NK-92 (cell line): ENCODE results near the gene CAMTA1.

Source experiments
- DNase-seq: peaks from one replicate; lab custom pipeline; 2025; ENCODE audit not compliant: unreplicated experiment; lab: John Stamatoyannopoulos, UW

Gene CAMTA1

DNA sequence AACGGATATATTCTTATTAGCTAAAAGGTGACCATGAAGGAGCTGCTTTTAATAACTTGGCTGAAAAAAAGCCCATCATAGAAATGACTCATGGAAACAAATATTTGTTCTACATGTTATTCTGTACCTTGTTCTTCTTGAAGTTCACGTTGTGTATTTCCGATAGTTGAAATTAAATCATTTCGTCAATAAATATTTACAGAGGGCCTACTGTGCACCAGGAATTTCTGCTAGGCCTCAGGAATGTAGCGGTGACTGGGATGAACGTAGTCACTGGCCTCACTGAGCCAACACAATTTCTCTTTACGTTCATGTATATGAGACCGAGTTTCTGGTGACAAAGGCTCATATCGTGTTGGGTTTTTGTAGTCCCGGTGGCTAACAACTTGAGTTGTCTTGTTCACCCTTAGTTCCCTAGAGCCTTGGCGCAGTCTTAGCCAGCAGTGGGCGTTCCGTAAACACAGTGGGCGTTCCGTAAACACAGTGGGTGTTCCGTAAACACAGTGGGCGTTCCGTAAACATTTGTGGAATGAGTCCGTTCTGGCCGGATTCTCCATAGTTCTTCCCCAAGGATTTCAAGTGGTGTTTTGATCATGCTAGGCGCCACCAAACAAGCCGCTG lies 932.6 kb downstream of the CAMTA1 start:
- no peak for DNase-seq

- no peak for DNase-seq
Measured at GRCh38 chr1:7719468-7720094, 934.3 kb downstream of the CAMTA1 start.

DNA sequence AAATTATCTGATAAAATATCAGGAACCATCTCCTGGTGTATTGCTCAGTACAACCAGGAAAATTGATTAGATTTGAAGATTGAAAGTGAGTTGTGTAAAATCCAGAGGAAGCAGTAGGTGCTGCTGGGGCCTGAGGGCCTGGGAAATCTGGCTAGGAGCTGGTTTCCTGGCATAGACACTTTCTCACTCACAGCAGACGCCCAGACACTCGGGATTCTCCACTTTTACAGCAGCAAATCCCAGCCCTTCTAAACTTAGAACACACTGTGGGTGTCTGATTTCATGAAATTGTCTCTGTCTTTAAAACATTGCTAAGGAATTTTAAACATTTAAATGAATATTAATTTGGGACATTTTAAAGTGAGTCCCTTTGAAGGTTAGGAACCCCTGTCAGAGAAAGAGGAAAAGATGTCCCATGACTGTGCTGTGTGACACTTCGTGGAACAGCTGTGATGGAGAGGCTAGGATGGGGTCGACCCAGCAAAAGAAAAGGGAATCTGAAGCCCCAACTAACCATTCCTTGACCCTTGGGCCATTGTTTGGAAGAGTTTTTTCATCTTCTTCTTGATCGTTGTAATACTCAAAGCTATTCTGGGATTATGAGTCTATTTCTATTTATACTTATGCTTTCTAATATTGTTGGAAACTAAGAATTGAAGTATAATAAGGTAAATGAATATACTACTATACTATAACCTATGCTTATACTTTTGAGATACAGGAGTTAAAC lies 936.9 kb downstream of the CAMTA1 start:
- no peak for DNase-seq

DNA sequence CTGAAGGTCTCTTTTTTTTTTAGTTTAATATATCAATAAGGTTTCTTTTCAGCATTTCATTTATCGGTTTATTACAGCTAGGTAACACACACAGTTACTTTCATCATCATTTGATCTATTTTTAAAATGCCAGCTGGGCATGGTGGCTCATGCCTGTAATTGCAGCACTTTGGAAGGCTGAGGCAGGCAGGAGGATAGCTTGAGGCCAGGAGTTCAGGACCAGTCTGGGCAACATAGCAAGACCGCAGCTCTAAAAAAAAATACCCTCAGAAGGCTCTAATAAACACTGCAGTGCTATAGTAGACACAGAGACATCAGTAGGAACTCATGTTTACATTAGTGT lies 937.4 kb downstream of the CAMTA1 start:
- DNase-seq, result no peak

- DNase-seq, result no peak
Measured at GRCh38 chr1:7726623-7727022, 941.4 kb downstream of the CAMTA1 start.

DNA sequence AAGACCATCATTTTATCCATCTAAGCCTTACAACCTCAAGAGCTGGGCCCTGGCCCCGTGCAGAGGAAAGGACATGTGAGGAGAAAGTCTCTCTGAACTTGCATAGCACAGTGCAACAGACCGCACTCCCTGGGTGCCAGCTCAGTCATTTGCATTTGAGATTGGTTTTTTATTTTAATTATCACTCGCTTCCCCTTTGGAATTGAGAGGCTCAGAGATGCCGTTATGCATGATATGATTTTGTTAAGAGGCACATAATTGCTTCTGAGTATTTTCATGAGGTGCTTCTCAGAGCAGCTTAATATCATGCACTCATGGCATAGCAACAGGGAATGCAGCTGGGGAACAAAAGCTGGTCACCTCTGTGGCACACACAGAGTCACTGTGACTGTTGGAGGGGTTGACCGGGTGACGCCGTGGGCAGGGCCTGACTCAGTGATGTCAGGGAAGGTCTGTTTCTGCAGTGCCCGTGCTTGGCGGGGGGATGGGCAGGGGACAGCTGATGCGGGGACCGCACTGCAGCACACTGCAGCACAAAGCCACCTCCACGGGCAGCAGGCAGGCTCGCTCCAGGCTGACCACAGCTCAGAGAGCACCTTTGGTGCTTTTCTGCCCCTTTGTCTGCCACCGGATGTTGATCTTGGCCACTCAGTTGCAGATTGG lies 942.7 kb downstream of the CAMTA1 start:
- no peak for DNase-seq

- DNase-seq, result no peak
Measured at GRCh38 chr1:7729761-7730160, 944.5 kb downstream of the CAMTA1 start.

DNA sequence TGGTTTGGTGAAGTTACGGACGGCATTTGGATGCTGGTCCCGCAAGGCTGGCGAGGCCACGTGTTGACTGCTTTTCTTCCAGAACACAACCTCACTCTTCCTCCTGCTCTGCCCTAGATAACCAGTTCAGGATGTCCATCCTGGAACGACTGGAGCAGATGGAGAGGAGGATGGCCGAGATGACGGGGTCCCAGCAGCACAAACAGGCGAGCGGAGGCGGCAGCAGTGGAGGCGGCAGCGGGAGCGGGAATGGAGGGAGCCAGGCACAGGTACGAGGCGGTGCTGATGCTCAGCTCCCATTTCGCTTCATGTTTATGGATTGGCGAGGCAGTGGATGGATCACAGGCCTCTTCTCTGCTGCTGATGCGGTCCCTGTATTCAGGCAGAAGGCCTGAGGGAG lies 947.1 kb downstream of the CAMTA1 start:
- DNase-seq, result no peak

GRCh38 chr1:7733276-7733675 lies 948.0 kb downstream of the CAMTA1 start:
- no peak for DNase-seq

DNA sequence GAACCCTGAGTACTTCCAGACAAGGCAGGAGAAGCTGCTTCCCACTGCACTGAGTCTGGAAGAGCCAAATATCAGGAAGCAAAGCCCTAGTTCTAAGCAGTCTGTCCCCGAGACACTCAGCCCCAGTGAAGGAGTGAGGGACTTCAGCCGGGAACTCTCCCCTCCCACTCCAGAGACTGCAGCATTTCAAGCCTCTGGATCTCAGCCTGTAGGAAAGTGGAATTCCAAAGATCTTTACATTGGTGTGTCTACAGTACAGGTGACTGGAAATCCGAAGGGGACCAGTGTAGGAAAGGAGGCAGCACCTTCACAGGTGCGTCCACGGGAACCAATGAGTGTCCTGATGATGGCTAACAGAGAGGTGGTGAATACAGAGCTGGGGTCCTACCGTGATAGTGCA lies 952.8 kb downstream of the CAMTA1 start:
- DNase-seq, result no peak

- DNase-seq, result no peak
Measured at GRCh38 chr1:7743346-7743745, 958.1 kb downstream of the CAMTA1 start.

GRCh38 chr1:7744882-7745281 lies 959.6 kb downstream of the CAMTA1 start:
- DNase-seq, result no peak

GRCh38 chr1:7745783-7746182 lies 960.5 kb downstream of the CAMTA1 start:
- DNase-seq, result no peak

GRCh38 chr1:7747605-7748004 lies 962.4 kb downstream of the CAMTA1 start:
- DNase-seq, result no peak

- no peak for DNase-seq
Measured at GRCh38 chr1:7749126-7749525, 963.9 kb downstream of the CAMTA1 start.

DNA sequence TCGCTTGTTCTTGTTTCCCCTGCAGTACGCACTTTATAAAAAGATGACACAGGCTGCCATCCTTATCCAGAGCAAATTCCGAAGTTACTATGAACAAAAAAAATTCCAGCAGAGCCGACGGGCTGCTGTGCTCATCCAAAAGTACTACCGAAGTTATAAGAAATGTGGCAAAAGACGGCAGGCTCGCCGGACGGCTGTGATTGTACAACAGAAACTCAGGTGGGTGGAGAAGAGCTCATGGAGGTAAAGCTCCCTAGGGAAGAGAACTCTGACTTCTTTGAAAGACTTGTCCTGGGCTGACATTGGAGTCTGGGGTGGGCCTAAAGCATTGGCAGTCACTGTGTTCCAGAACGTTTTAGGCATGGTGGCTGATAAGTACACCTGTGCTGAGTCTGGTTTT lies 965.9 kb downstream of the CAMTA1 start:
- no peak for DNase-seq

GRCh38 chr1:7752512-7753417 lies 967.5 kb downstream of the CAMTA1 start:
- no peak for DNase-seq

GRCh38 chr1:7753641-7754040 lies 968.4 kb downstream of the CAMTA1 start:
- no peak for DNase-seq

GRCh38 chr1:7754234-7754633 lies 969.0 kb downstream of the CAMTA1 start:
- DNase-seq, result no peak

- no peak for DNase-seq
Measured at GRCh38 chr1:7755448-7755847, 970.2 kb downstream of the CAMTA1 start.

DNA sequence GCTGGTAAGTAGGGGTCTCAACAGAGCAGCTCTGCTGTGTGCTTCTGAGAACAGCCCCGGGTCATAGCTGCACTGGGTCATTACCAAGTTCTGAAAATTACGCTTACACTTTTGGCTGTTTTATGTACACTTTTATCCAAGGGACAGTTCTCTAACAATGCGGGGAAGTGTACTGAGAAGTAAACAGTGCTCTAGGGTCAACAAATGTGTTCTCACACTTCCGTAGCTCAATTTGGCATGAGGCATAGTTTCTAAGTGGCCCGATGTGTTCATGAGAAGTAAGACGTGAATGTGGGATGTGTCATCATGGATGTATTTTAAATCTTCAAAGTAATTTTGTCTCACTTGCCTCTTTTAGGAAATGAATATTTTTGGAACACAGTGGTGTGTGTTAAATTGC lies 975.0 kb downstream of the CAMTA1 start:
- no peak for DNase-seq
